ENCODE data around the gene MEI4.

MEI4 gene

DNA sequence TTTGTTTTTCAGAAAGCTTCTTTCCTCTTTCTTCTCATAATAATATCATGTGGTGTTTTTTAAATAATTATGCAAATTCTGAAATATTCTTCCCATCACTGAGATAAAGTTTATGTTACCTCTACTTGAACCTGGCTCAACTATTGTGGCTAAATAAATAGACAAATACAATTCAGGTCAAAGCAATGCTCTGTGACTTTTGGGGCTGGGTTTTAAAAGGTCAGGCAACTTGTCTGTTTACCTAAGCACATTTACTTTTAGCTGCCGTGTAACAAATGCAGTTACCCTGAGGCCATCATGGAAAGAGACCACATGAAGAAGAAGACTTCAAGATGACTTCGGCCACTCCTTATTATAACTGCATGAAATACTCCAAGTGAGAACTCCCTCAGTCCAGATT lies 33.7 kb upstream of the MEI4 start:
- Histone ChIP-seq H3K27ac (ENCODE audit: low read length) (no peak overlapping the region), H3K4me3 (ENCODE audit: low read depth in 1 of 2, low read length in 2 of 2) (no peak overlapping the region), H3K9me3 (ENCODE audit: insufficient read depth, low read length, severe bottlenecking) (no peaks in the 10 kb centered on the region), H3K36me3 (ENCODE audit: insufficient read depth, low read length) (no peaks in the 10 kb centered on the region), H3K9ac (ENCODE audit: low read depth, low read length) (no peak overlapping the region), H2AFZ (ENCODE audit: low read depth, low read length) (no peak overlapping the region), H4K20me1 (ENCODE audit: insufficient read depth, low read length) (no peaks in the 10 kb centered on the region), H3K4me2 (ENCODE audit: insufficient read depth, low read length) (no peak overlapping the region), H3K27me3 (ENCODE audit: insufficient read depth, low read length, poor library complexity) (no peaks in the 10 kb centered on the region), H3K79me2 (ENCODE audit: insufficient read depth, low read length) (no peaks in the 10 kb centered on the region), H3K4me1 (ENCODE audit: insufficient read depth, low read length) (no peaks in the 10 kb centered on the region)
- no peak for DNase-seq
- TF ChIP-seq, protein P1, sequence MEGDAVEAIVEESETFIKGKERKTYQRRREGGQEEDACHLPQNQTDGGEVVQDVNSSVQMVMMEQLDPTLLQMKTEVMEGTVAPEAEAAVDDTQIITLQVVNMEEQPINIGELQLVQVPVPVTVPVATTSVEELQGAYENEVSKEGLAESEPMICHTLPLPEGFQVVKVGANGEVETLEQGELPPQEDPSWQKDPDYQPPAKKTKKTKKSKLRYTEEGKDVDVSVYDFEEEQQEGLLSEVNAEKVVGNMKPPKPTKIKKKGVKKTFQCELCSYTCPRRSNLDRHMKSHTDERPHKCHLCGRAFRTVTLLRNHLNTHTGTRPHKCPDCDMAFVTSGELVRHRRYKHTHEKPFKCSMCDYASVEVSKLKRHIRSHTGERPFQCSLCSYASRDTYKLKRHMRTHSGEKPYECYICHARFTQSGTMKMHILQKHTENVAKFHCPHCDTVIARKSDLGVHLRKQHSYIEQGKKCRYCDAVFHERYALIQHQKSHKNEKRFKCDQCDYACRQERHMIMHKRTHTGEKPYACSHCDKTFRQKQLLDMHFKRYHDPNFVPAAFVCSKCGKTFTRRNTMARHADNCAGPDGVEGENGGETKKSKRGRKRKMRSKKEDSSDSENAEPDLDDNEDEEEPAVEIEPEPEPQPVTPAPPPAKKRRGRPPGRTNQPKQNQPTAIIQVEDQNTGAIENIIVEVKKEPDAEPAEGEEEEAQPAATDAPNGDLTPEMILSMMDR (IDR thresholded peaks at IDR 0.05; ENCODE audit: borderline replicate concordance, extremely low read depth, low read length, poor library complexity, severe bottlenecking), result no peak
- TF ChIP-seq EZH2 (IDR thresholded peaks at IDR 0.05; ENCODE audit: borderline replicate concordance, low read depth, low read length, severe bottlenecking), result no peak
- no peak for ATAC-seq (ENCODE audit: insufficient read depth, low read depth)

DNA sequence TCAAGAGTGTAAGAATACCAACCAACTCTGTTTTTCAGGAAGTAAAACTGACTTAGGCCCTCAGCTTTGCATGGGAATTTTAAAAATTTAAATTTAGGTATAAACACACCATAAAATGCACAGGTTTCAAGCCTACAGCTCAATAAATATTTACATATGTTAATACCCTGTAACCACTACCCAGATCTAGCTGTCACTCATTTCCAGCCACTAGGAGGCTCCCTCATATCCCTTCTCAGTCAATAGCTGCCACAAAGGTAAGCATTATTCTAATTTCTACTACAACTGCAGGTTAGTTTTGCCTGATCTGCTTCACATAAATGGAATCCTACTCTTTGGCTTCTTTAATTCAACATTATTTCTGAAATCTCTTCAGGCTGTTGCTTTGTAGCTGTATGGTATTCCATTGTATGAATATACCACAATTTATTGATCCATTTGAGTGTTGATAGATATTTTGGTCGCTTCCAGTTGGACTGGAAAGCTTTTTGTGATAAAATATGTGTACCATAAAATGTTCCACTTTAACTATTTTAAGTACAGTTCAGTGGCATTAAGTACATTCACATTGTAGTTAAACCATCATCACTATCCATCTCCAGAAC lies 32.5 kb upstream of the MEI4 start:
- no peaks in the 10 kb centered on the region for H3K9me3 ChIP-seq (ENCODE audit: insufficient read depth, low read length, severe bottlenecking)
- ATAC-seq (ENCODE audit: insufficient read depth, low read depth) (peak; percentile 47; the same call in 1 of the 3 replicates), DNase-seq (no peak)
- no peak overlapping the region for H2AFZ ChIP-seq (ENCODE audit: low read depth, low read length)
- no peak overlapping the region for H3K4me2 ChIP-seq (ENCODE audit: insufficient read depth, low read length)
- no peaks in the 10 kb centered on the region for H3K27me3 ChIP-seq (ENCODE audit: insufficient read depth, low read length, poor library complexity)
- no peak overlapping the region for H3K27ac ChIP-seq (ENCODE audit: low read length)
- H3K79me2 ChIP-seq (ENCODE audit: insufficient read depth, low read length), result no peaks in the 10 kb centered on the region
- no peaks in the 10 kb centered on the region for H4K20me1 ChIP-seq (ENCODE audit: insufficient read depth, low read length)
- H3K4me1 ChIP-seq (ENCODE audit: insufficient read depth, low read length), result no peaks in the 10 kb centered on the region
- no peak overlapping the region for H3K9ac ChIP-seq (ENCODE audit: low read depth, low read length)
- TF ChIP-seq, protein P1 (IDR thresholded peaks at IDR 0.05; ENCODE audit: borderline replicate concordance, extremely low read depth, low read length, poor library complexity, severe bottlenecking), result peak; percentile 49
- TF ChIP-seq EZH2 (IDR thresholded peaks at IDR 0.05; ENCODE audit: borderline replicate concordance, low read depth, low read length, severe bottlenecking), result no peak
- no peaks in the 10 kb centered on the region for H3K36me3 ChIP-seq (ENCODE audit: insufficient read depth, low read length)
- no peak overlapping the region for H3K4me3 ChIP-seq (ENCODE audit: low read depth in 1 of 2, low read length in 2 of 2)

DNA sequence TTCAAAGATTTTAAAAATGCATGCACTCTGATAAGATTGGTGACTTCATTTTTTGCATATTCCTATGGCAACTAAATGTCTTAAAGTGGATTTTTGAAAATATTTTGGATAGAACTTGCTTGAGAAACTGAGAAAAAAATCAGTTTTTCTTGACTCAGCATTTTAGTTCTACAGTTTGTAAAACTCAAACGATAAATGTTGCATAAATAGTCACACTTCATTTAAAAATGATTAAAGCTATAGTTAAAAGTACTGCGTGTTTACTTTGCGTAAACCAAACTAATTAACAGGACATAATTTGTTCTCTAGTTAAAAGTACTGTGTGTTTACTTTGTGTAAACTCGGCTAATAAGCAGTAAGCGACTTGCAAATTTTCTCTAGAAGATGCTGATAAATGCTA lies 28.3 kb upstream of the MEI4 start:
- H3K79me2 ChIP-seq (ENCODE audit: insufficient read depth, low read length), result no peaks in the 10 kb centered on the region
- no peak overlapping the region for H3K4me2 ChIP-seq (ENCODE audit: insufficient read depth, low read length)
- H3K27ac ChIP-seq (ENCODE audit: low read length), result no peak overlapping the region
- no peak overlapping the region for H3K9ac ChIP-seq (ENCODE audit: low read depth, low read length)
- TF ChIP-seq EZH2 (IDR thresholded peaks at IDR 0.05; ENCODE audit: borderline replicate concordance, low read depth, low read length, severe bottlenecking), result no peak
- TF ChIP-seq, protein P1 (IDR thresholded peaks at IDR 0.05; ENCODE audit: borderline replicate concordance, extremely low read depth, low read length, poor library complexity, severe bottlenecking), result no peak
- no peaks in the 10 kb centered on the region for H3K4me1 ChIP-seq (ENCODE audit: insufficient read depth, low read length)
- H3K36me3 ChIP-seq (ENCODE audit: insufficient read depth, low read length), result no peaks in the 10 kb centered on the region
- no peak overlapping the region for H3K4me3 ChIP-seq (ENCODE audit: low read depth in 1 of 2, low read length in 2 of 2)
- H3K9me3 ChIP-seq (ENCODE audit: insufficient read depth, low read length, severe bottlenecking), result no peaks in the 10 kb centered on the region
- no peak overlapping the region for H2AFZ ChIP-seq (ENCODE audit: low read depth, low read length)
- DNase-seq, result no peak
- no peaks in the 10 kb centered on the region for H4K20me1 ChIP-seq (ENCODE audit: insufficient read depth, low read length)
- ATAC-seq (ENCODE audit: insufficient read depth, low read depth), result no peak
- H3K27me3 ChIP-seq (ENCODE audit: insufficient read depth, low read length, poor library complexity), result no peaks in the 10 kb centered on the region
